Smooth muscle cell (in vitro differentiated cells): ENCODE measurements around the gene CTCFL. TPM values are rescaled to one million over a fixed set of nuclear protein-coding genes. Genes with fewer than 3 reads are reported as not detected.

Experiments used
- DNase-seq: peaks from one replicate; lab custom pipeline; 2025; ENCODE audit not compliant: unreplicated experiment; lab: John Stamatoyannopoulos, UW
- H2AFZ ChIP-seq: fragments of 200-600 bp; sonication (generic); 2 replicates; pipeline ENCODE4 v1.6.0; 2016; ENCODE audit warnings: antibody characterized with exemption, low read depth, mild to moderate bottlenecking
- H3F3A ChIP-seq: fragments of 200-600 bp; sonication (generic); 2 replicates; pipeline ENCODE4 v1.6.0; 2017; ENCODE audit warnings: antibody characterized with exemption, low read depth
- H3K27ac ChIP-seq: fragments of 200-600 bp; sonication (generic); 2 replicates; pipeline ENCODE4 v1.5.1; 2016; ENCODE audit warnings: low read depth, mild to moderate bottlenecking
- H3K27me3 ChIP-seq: fragments of 200-600 bp; sonication (generic); 2 replicates; pipeline ENCODE4 v1.6.1; 2016; ENCODE audit warnings: low read depth, mild to moderate bottlenecking
- H3K36me3 ChIP-seq: fragments of 200-600 bp; sonication (generic); 2 replicates; pipeline ENCODE4 v1.5.1; 2016; ENCODE audit warnings: low read depth
- H3K4me1 ChIP-seq: fragments of 200-600 bp; sonication (generic); 2 replicates; pipeline ENCODE4 v1.5.1; 2016; ENCODE audit warnings: low read depth
- H3K4me2 ChIP-seq: fragments of 200-600 bp; sonication (generic); 2 replicates; pipeline ENCODE4 v1.6.0; 2016; ENCODE audit warnings: mild to moderate bottlenecking
- H3K4me3 ChIP-seq: fragments of 200-600 bp; sonication (generic); 2 replicates; pipeline ENCODE4 v1.5.1; 2016; ENCODE audit warnings: mild to moderate bottlenecking
- H3K79me2 ChIP-seq: fragments of 200-600 bp; sonication (generic); 2 replicates; pipeline ENCODE4 v1.6.0; 2016; ENCODE audit warnings: low read depth, mild to moderate bottlenecking
- H3K9ac ChIP-seq: fragments of 200-600 bp; sonication (generic); 2 replicates; pipeline ENCODE4 v1.6.0; 2016; ENCODE audit warnings: low read depth
- H3K9me3 ChIP-seq: fragments of 200-600 bp; sonication (generic); replicated peaks from 2 replicates; pipeline ENCODE4 v1.5.1; 2016; ENCODE audit warnings: low read depth
- H4K20me1 ChIP-seq: fragments of 200-600 bp; sonication (generic); 2 replicates; pipeline ENCODE4 v1.6.0; 2016; ENCODE audit warnings: low read depth
- CTCF ChIP-seq: fragments of 200-600 bp; sonication (generic); IDR thresholded peaks from 2 replicates; pipeline ENCODE4 v1.5.1; 2017; ENCODE audit warnings: borderline replicate concordance, mild to moderate bottlenecking, antibody characterized with exemption; ENCODE audit not compliant: insufficient read depth, poor library complexity, severe bottlenecking
- WGBS: methylation state at CpG from one replicate; pipeline ENCODE4 v1.1.7; 2016; ENCODE audit warnings: low lambda C conversion rate; 5-methylcytosine and 5-hydroxymethylcytosine counted together
- polyA plus RNA-seq: library from polyadenylated mRNA; unstranded; fragments of >200 nt; fragmentation: Nextera tagmentation; extraction: Ambion mirVana; gene quantifications from 2 replicates; pipeline ENCODE4 v1.2.1, GENCODE V29; 2016
- total RNA-seq: library from RNA; depleted of rRNA; stranded (reverse); fragments of >200 nt; gene quantifications from 2 replicates; pipeline ENCODE4 v1.2.3, GENCODE V29; 2014

The CTCFL gene, protein sequence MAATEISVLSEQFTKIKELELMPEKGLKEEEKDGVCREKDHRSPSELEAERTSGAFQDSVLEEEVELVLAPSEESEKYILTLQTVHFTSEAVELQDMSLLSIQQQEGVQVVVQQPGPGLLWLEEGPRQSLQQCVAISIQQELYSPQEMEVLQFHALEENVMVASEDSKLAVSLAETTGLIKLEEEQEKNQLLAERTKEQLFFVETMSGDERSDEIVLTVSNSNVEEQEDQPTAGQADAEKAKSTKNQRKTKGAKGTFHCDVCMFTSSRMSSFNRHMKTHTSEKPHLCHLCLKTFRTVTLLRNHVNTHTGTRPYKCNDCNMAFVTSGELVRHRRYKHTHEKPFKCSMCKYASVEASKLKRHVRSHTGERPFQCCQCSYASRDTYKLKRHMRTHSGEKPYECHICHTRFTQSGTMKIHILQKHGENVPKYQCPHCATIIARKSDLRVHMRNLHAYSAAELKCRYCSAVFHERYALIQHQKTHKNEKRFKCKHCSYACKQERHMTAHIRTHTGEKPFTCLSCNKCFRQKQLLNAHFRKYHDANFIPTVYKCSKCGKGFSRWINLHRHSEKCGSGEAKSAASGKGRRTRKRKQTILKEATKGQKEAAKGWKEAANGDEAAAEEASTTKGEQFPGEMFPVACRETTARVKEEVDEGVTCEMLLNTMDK
- total RNA-seq: not detected in 2 replicates
- polyA plus RNA-seq: not detected in 2 replicates

- no peak for DNase-seq
- H3K27ac ChIP-seq: no peak within 1 kb of the TSS
Observed at GRCh38 chr20:57524511-57525176, at the start of gene CTCFL. CTCFL (minus strand) TSS chr20:57525140; CDS start chr20:57524205, 935 bp downstream.

GRCh38 chr20:57573894-57574293, 49.0 kb upstream of the CTCFL start:
- Histone ChIP-seq H3K4me3 (no peak overlapping the region), H3K27me3 (peaks cover 46% of the 10 kb centered on the region), H3F3A (no peaks in the 10 kb centered on the region), H3K79me2 (no peaks in the 10 kb centered on the region), H3K4me1 (peaks cover 5% of the 10 kb centered on the region), H3K9ac (no peak overlapping the region), H3K36me3 (no peaks in the 10 kb centered on the region), H2AFZ (no peak overlapping the region), H3K9me3 (no peaks in the 10 kb centered on the region), H3K4me2 (no peak overlapping the region), H3K27ac (no peak overlapping the region), H4K20me1 (no peaks in the 10 kb centered on the region)
- no peak for DNase-seq
- WGBS: 86% methylated on average over 5 of the region's 5 CpGs
- no peak for TF ChIP-seq CTCF

More at GRCh38 chr20:57524511-57525176, at the start of gene CTCFL:
- H2AFZ ChIP-seq: no peak within 1 kb of the TSS
- H3K9ac ChIP-seq: no peak within 1 kb of the TSS
- peaks cover 6% of the 10 kb centered on the region for H3K4me1 ChIP-seq
- no peaks in the 10 kb centered on the region for H4K20me1 ChIP-seq
- 95% methylated on average over 32 of the region's 43 CpGs for WGBS
- no peaks in the 10 kb centered on the region for H3K9me3 ChIP-seq
- H3K79me2 ChIP-seq: no peaks in the 10 kb centered on the region
- H3K4me2 ChIP-seq: no peak within 1 kb of the TSS
- no peaks in the 10 kb centered on the region for H3F3A ChIP-seq
- H3K4me3 ChIP-seq: no peak within 1 kb of the TSS
- H3K27me3 ChIP-seq: no peaks in the 10 kb centered on the region
- no peaks in the 10 kb centered on the region for H3K36me3 ChIP-seq
- no peak for TF ChIP-seq CTCF

GRCh38 chr20:57573242-57573641, 48.3 kb upstream of the CTCFL start:
- H3K27me3 ChIP-seq: peaks cover 40% of the 10 kb centered on the region
- no peaks in the 10 kb centered on the region for H3K36me3 ChIP-seq
- 63% methylated on average over 12 of the region's 12 CpGs for whole genome bisulfite sequencing
- TF ChIP-seq CTCF: no peak
- H3K79me2 ChIP-seq: no peaks in the 10 kb centered on the region
- H3K4me3 ChIP-seq: no peak overlapping the region
- no peak overlapping the region for H3K27ac ChIP-seq
- H3K9ac ChIP-seq: no peak overlapping the region
- DNase-seq: no peak
- H3F3A ChIP-seq: no peaks in the 10 kb centered on the region
- peaks cover 5% of the 10 kb centered on the region for H3K4me1 ChIP-seq
- no peaks in the 10 kb centered on the region for H4K20me1 ChIP-seq
- H3K4me2 ChIP-seq: no peak overlapping the region
- no peaks in the 10 kb centered on the region for H3K9me3 ChIP-seq
- H2AFZ ChIP-seq: no peak overlapping the region
